Keratinocyte (primary cell): ENCODE measurements around the gene SORL1. TPM values are rescaled to one million over a fixed set of nuclear protein-coding genes. Genes with fewer than 3 reads are reported as not detected.
A peak's percentile ranks its signal among the peaks of the same experiment; 100 is the strongest.

Experiments
- DNase-seq: peaks from one replicate; pipeline ENCODE4 v3.0.0-alpha.2; 2011; ENCODE audit warnings: low read depth, missing footprints, low spot score
- FAIRE-seq: peaks from 2 replicates; lab custom pipeline; 2011; peaks lifted over from hg19 to GRCh38; lab: Jason Lieb, UNC
- H2AFZ ChIP-seq: 2 replicates; pipeline ENCODE4 v1.6.0; 2012; ENCODE audit warnings: low read length, control low read depth, inconsistent platforms; ENCODE audit not compliant: control insufficient read depth
- H3K27ac ChIP-seq: 2 replicates; pipeline ENCODE4 v1.5.1; 2011; ENCODE audit warnings: low read length; ENCODE audit not compliant: control insufficient read depth, insufficient read depth
- H3K27me3 ChIP-seq: 3 replicates; pipeline ENCODE4 v1.6.0; 2011; ENCODE audit warnings: low read length; ENCODE audit not compliant: control insufficient read depth, insufficient read depth; ENCODE audit errors: extremely low read depth
- H3K36me3 ChIP-seq, 2 experiments: 2 replicates in 1 of 2; 3 replicates in 1 of 2; pipeline ENCODE4 v1.5.1; 2011; ENCODE audit warnings: low read length in 2 of 2, mild to moderate bottlenecking in 1 of 2; ENCODE audit not compliant: control insufficient read depth in 2 of 2, insufficient read depth in 2 of 2; ENCODE audit errors: extremely low read depth in 1 of 2
- H3K4me1 ChIP-seq: 3 replicates; pipeline ENCODE4 v1.5.1; 2011; ENCODE audit warnings: low read length; ENCODE audit not compliant: control insufficient read depth, insufficient read depth; ENCODE audit errors: extremely low read depth
- H3K4me2 ChIP-seq: 3 replicates; pipeline ENCODE4 v1.6.0; 2011; ENCODE audit warnings: low read depth, low read length; ENCODE audit not compliant: control insufficient read depth, insufficient read depth; ENCODE audit errors: extremely low read depth
- H3K4me3 ChIP-seq, 3 experiments: fragments of 200-600 bp in 1 of 3; sonication (generic) in 1 of 3; 2 replicates in 2 of 3; 3 replicates in 1 of 3; pipeline ENCODE4 v1.5.1; 2011 to 2016; ENCODE audit warnings: low read length in 3 of 3, mild to moderate bottlenecking in 3 of 3, control low read depth in 2 of 3, inconsistent platforms in 1 of 3, low read depth in 1 of 3, mixed read lengths in 1 of 3, mixed run types in 1 of 3, moderate library complexity in 1 of 3; ENCODE audit not compliant: control insufficient read depth in 2 of 3, insufficient read depth in 2 of 3; ENCODE audit errors: extremely low read depth in 1 of 3
- H3K79me2 ChIP-seq: 2 replicates; pipeline ENCODE4 v1.6.0; 2012; ENCODE audit warnings: low read length; ENCODE audit not compliant: control insufficient read depth, insufficient read depth
- H3K9ac ChIP-seq: 3 replicates; pipeline ENCODE4 v1.6.0; 2011; ENCODE audit warnings: low read length; ENCODE audit not compliant: control insufficient read depth, insufficient read depth; ENCODE audit errors: extremely low read depth
- H3K9me1 ChIP-seq: 3 replicates; pipeline ENCODE4 v1.6.0; 2011; ENCODE audit warnings: low read length; ENCODE audit not compliant: control insufficient read depth, insufficient read depth; ENCODE audit errors: extremely low read depth
- H3K9me3 ChIP-seq: 2 replicates; pipeline ENCODE4 v1.5.1; 2012; ENCODE audit warnings: low read depth, low read length; ENCODE audit not compliant: control insufficient read depth
- H4K20me1 ChIP-seq: 3 replicates; pipeline ENCODE4 v1.6.0; 2011; ENCODE audit warnings: low read length; ENCODE audit not compliant: control insufficient read depth, insufficient read depth; ENCODE audit errors: extremely low read depth
- EZH2 ChIP-seq: IDR thresholded peaks from one replicate; pipeline ENCODE4 v1.6.1; 2012; ENCODE audit warnings: inconsistent platforms, mild to moderate bottlenecking, low read length, moderate library complexity
- dilution Hi-C: fragments of 300-500 bp; cut with MboI; formaldehyde crosslinking; loops from one replicate; pipeline ENCODE4 v1.7.0; 2020; ENCODE audit warnings: low sequenced_read_pairs; ENCODE audit not compliant: extremely low pct_ligation_motif_present
- polyA plus RNA-seq, 5 experiments: library from polyadenylated mRNA; depleted of rRNA in 3 of 5; stranded (reverse) in 3 of 5; stranded (forward) in 1 of 5; unstranded in 1 of 5; fragments of >200 nt; gene quantifications; 1 replicate in 1 of 5; 2 replicates in 3 of 5; 3 replicates in 1 of 5; pipeline versions ENCODE4 v1.2.1 to v1.2.3, GENCODE V29; 2011 to 2012; ENCODE audit warnings: missing spikeins in 2 of 5, low read depth in 1 of 5, low replicate concordance in 1 of 5
- TF ChIP-seq, protein P1 (sequence below), 3 experiments: IDR thresholded peaks in 1 of 3; conservative IDR thresholded peaks in 1 of 3; optimal IDR thresholded peaks in 1 of 3; 2 replicates in 2 of 3; 3 replicates in 1 of 3; pipeline versions ENCODE3 to v1.5.1; 2011; ENCODE audit warnings: low read length in 3 of 3, mild to moderate bottlenecking in 3 of 3, moderate library complexity in 2 of 3, control low read depth in 1 of 3, inconsistent platforms in 1 of 3; ENCODE audit not compliant: insufficient read depth in 2 of 3; ENCODE audit errors: extremely low read depth in 1 of 3

Gene SORL1
- polyA plus RNA-seq, 1 donor (not counting 4 experiments of a cell fraction or from before 2014, with no cell fraction given): 38.9 TPM

DNA sequence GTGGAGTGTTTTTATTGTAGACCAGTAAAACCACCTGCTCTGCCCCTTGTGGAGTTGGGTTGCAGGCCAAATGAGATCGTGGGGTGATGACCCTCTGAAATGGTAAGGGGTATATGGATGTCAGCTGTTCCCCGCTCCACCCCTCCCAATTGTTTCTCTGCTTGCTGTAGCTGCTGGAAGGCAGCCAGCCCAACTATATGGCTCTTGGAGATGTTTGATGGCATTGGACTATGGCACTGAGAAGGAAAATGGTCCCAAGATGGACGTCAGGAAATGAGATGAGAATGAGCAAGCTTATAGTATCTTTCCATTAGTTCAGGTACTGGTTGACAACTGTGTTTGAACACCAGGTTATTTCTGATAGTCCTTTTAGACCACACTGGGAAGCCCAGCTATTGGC, 95.5 kb downstream of the SORL1 start:
- H3K4me3 ChIP-seq: no peak overlapping the region
- TF ChIP-seq, protein P1, sequence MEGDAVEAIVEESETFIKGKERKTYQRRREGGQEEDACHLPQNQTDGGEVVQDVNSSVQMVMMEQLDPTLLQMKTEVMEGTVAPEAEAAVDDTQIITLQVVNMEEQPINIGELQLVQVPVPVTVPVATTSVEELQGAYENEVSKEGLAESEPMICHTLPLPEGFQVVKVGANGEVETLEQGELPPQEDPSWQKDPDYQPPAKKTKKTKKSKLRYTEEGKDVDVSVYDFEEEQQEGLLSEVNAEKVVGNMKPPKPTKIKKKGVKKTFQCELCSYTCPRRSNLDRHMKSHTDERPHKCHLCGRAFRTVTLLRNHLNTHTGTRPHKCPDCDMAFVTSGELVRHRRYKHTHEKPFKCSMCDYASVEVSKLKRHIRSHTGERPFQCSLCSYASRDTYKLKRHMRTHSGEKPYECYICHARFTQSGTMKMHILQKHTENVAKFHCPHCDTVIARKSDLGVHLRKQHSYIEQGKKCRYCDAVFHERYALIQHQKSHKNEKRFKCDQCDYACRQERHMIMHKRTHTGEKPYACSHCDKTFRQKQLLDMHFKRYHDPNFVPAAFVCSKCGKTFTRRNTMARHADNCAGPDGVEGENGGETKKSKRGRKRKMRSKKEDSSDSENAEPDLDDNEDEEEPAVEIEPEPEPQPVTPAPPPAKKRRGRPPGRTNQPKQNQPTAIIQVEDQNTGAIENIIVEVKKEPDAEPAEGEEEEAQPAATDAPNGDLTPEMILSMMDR (optimal IDR thresholded peaks at IDR 0.05 in 1 of 3, IDR thresholded peaks at IDR 0.05 in 1 of 3, conservative IDR thresholded peaks at IDR 0.05 in 1 of 3; ENCODE audit: extremely low read depth in 1 of 3, insufficient read depth in 2 of 3, low read length in 3 of 3): no peak
- TF ChIP-seq EZH2: no peak

DNA sequence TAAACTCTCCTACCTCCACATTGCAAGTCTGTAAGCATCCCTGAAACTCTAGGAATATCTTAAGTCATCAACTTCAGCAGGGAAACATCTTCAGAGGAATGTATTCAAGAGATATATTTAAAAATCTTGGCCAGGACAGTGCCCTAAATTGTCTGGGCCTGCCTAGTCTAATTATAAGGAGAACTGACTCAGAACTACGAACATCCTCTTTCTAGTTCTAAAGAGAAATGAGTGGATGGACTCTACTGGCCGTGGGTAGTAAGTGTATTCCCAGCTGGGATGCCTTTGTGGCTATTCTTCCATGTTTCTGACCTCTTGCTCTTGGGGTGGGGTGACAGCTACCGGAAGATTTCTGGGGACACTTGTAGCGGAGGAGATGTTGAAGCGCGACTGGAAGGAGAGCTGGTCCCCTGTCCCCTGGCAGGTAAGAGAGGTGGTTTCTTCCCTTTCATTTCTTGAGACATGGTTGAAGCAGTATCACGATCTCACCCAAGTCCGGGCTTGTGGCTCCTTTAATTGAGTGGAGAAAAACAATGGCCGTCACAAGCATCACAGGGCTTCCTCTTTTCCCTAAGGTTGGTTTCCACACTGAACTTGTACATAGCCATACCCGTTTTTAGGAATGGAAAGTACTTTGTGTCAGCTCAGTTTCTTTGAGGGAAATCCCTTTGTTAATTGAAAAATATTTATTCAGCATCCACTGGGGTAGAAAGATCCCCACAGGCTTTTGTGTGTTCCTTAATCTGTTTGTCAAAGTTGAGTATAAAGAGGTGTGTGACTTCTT, 98.3 kb downstream of the SORL1 start:
- dilution Hi-C loops: no loop called here
- no peaks in the 10 kb centered on the region for H3K9me3 ChIP-seq
- no peaks in the 10 kb centered on the region for H3K27me3 ChIP-seq
- peak; percentile 46 for FAIRE-seq
- DNase-seq: no peak
- no peaks in the 10 kb centered on the region for H4K20me1 ChIP-seq
- H3K4me1 ChIP-seq: peaks cover 35% of the 10 kb centered on the region
- peak overlapping the region; percentile 53 to 72 (median 60) for H3K4me3 ChIP-seq
- H3K4me2 ChIP-seq: peak overlapping the region; percentile 88
- peaks cover 10% of the 10 kb centered on the region for H3K9me1 ChIP-seq
- H3K79me2 ChIP-seq: peaks cover 26% of the 10 kb centered on the region
- H3K9ac ChIP-seq: peak overlapping the region; percentile 63
- H2AFZ ChIP-seq: peak overlapping the region; percentile 3
- peak overlapping the region; percentile 68 for H3K27ac ChIP-seq
- no peak for TF ChIP-seq EZH2
- TF ChIP-seq, protein P1 (optimal IDR thresholded peaks at IDR 0.05 in 1 of 3, IDR thresholded peaks at IDR 0.05 in 1 of 3, conservative IDR thresholded peaks at IDR 0.05 in 1 of 3; ENCODE audit: extremely low read depth in 1 of 3, insufficient read depth in 2 of 3, low read length in 3 of 3): peak; percentile 31 to 38 (median 37)
- peaks cover 9 to 21% of the 10 kb centered on the region in 2 experiments for H3K36me3 ChIP-seq

More for the DNA sequence above, 95.5 kb downstream of the SORL1 start:
- Histone ChIP-seq H3K9me1 (no peaks in the 10 kb centered on the region), H3K9me3 (no peaks in the 10 kb centered on the region), H3K4me1 (peaks cover 20% of the 10 kb centered on the region), H3K79me2 (peaks cover 12% of the 10 kb centered on the region), H3K27me3 (no peaks in the 10 kb centered on the region), H3K4me2 (no peak overlapping the region), H3K9ac (no peak overlapping the region), H4K20me1 (no peaks in the 10 kb centered on the region), H3K27ac (no peak overlapping the region), H3K36me3 (peaks cover 2 to 9% of the 10 kb centered on the region in 2 experiments), H2AFZ (no peak overlapping the region)
- dilution Hi-C loops: no loop called here
- DNase-seq (no peak), FAIRE-seq (no peak)
